HL-60/S4 (cell line): ENCODE data around the gene GIMAP5.

Experiments
- in situ Hi-C: fragments of 300-500 bp; cut with MboI; formaldehyde crosslinking; loops from 2 replicates; pipeline ENCODE4 v1.14.3; 2022; ENCODE audit warnings: low sequenced_read_pairs

GIMAP5 gene

DNA sequence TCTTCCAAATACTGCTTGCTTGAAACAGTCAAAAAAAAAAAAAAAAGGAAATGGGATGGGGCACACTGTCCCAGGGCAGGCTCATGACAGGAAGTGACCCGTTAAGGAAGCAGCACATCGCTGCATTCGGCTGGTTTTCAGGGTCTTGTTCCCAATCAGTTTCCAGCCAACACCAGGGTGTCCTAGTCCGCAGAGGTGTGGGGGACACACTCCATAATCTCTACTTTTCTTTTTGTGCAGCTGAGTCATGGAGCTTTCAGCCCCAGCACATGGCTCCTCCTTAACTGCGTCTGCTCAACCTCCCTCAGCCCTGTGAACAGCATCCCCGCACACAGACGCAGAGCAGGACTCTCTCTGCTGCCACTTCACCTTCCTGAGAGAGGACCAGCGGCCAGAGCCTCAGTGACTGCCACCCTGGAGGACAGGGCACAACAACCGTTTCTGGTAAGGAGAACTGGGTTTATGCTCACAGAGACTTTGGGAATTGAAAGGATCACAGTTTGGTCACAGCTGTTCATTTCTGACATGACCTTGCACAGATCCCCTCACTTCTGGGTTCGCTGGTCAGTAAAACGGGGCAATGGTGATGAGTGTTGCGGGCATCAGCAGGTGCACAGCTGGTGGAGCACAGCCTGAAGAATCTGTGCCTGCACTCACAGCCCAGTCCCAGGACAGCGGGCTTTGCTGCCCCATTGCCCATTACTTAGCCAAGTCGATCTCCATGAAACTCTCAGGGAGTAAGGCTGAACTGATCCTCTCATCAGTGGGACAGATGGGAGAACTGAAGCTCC, at the start of gene GIMAP5:
TSS of gene GIMAP5 (plus strand) at position 154 of the 791 bp plus-strand sequence. CDS start 3,467 bp downstream, outside the sequence.
- in situ Hi-C loops = no loop called here

DNA sequence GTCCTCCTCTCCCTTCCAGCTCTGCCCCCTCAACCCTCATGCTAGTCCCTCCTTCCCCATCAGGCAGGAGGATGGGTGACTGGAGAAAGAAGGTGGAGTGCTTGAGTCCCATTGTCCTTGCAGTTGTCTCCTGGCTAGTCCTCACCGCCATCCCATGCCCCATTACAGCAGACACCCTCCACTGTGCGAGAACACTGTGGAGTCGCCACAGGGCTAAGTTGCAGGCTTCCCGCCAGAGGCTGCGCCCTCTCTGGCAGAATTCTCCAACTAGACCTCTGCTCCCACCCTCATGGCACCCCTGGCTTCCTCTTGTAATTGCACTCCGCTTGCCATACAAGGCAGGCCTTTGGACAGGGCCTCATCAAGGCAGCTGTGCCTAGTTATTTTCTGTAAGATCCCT, 48.6 kb upstream of the GIMAP5 start:
- in situ Hi-C loops = no loop called here

DNA sequence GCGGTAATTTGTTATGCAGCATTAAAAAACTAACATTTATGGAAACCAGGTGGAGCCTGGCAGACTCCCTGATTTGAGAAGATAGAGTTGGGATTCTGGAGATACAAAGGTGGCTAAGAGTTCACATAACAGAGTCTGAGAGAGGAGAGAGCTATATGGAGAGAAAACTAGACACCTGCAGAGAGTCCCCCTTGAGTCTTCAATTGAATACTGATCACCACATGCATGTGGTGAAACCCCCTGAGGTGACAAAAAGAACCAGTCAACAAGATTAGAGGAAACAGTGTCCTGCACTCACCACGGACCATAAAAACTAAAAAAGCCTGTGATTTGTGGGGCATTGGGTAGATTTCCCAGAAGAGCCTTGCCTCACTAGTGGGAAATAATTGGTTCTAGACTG, 41.6 kb upstream of the GIMAP5 start:
- in situ Hi-C loops = no loop called here

DNA sequence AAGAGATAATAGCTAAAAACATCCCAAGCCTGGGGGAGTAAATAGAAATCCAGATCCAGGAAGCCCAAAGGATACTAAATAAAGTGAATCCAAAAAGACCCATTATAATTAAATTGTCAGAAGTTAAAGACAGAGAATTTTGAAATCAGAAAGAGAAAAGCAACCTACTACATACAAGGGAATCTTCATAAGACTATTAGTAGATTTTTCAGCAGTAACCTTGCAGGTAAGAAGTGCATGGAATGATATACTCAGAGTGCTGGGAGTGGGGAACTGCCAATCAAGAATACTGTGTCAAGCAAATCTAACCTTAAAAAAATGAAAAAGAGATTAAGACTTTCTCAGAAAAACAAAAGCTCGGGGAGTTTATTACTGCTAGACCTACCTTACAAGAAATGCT, 34.0 kb upstream of the GIMAP5 start:
- in situ Hi-C loops = no loop called here

DNA sequence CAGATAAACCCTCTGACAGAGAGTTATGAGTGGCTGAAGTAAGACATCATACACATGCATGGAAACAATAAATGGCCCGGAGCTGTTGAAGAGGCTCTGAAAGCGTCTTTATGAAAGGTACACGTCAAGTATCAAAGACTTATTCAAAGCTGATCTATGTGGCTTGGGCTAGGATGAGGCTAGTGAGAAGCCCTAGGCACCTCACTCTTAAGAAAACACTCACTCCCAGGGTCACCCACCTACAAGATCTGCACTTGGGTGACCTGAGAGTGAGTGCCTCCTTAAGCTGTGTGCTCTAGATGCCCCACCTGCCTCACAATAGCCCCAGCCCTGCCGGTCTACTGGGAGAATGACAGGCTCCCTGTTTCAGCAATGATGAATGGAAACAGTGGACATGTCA, 21.9 kb upstream of the GIMAP5 start:
- in situ Hi-C loops = no loop called here

DNA sequence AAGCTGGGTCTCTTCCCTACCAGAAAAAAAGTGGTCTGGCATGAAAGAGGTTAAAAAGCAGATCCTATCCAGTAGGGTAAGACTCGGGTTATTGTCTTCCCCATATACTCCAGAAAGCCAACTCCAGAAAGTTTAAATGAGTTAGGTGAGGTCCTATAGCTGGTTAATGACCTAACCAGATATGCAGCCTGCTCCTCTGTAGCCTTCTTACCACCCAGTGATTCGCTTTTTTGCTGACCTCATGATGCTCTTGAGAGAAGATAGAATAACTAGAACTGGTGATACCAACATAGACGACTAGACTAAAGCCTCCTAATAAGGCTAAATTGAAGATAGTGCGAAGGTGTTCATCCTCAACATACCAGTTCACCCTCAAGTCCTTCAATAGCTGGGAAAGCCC, 21.5 kb upstream of the GIMAP5 start:
- in situ Hi-C loops = no loop called here

DNA sequence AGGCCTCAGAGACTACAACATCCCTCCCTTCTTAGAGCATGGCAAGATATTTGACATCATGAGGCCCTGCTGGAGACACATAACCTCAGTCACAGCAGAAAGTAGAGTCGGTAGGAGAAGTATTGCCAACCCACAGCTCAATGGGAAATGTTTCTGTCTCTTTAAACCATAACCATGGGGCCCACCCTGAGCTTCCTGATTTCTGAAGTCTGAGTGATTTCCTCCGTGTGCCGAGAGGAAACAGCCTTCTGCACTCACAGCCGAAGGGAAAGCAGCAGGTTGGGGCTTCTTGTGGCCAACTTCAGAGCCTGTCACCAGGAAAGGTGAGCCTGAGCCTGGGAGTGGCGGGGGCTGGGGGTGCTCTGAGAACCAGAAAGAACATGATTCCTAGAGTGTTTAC, 20.9 kb upstream of the GIMAP5 start, which contains the start of gene GIMAP1:
TSS of gene GIMAP1 (plus strand) at position 246 of the 400 bp plus-strand sequence. CDS start 2,435 bp downstream, outside the sequence.
- in situ Hi-C loops = no loop called here

DNA sequence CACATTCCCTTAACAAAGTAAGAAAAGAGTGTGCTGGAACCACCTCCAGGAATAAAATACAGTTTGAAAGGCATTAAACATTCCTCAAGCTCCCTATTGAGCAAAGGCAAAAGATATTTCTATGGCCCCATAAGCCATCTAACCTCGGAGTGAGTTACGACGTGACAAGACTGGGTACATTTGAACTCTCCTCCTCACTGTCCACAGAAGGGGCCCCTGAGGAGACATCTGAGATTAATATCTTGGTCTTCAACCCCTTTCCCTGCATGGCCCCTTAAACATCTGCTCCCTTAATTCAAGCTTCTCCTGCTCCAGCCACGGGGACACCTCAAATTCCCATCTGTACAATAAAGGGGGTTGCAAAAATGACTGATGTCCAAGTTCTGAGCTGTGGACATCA, 20.3 kb upstream of the GIMAP5 start:
- in situ Hi-C loops = no loop called here

DNA sequence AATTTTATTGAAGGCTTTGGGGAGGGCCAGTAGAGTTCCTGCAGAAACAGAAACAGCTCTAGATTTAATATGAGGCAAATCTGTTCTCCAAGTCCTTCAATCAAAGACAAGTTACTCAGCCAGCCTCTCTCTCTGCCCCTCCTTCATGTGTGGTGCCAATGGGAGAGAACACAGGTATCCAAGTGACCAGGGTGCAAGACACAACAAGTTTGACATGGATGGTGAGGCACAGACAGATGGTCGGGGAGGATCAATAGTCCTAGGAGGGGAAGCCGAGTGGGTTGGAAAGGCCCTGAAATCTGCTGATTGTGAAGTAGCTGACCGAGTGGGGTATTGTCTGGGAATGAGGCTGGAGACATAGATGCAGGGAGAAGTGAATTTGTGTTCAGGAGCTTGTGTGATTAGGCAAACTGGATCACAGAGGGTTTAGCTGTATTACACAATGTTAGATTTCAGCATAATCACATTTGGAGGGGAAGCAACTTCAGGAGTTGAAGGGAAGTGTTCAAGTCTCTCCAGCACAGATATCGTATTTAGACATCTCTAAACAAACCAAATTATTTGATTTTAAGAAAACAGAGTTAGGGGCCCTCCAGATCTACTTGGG, 19.3 kb upstream of the GIMAP5 start:
- in situ Hi-C loops = no loop called here

DNA sequence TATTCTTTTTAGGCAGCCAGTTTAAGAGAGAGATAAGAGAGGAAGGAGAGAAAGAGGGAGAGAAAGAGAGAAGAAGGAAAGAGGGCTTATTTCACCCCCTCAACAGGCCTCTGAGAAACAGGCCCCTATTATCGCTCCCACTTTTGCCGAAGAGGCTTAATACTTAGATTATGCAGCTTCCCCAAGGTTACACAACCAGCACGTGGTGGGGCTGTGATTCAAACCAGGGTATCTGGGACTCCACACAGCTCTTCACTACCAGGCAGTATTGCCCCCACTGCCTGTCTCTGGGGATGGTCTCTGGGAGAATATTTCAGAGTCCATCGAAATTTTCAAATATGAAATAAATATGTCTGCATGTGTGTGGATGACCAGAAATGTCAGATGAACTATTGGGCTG, 17.8 kb upstream of the GIMAP5 start:
- in situ Hi-C loops = no loop called here

DNA sequence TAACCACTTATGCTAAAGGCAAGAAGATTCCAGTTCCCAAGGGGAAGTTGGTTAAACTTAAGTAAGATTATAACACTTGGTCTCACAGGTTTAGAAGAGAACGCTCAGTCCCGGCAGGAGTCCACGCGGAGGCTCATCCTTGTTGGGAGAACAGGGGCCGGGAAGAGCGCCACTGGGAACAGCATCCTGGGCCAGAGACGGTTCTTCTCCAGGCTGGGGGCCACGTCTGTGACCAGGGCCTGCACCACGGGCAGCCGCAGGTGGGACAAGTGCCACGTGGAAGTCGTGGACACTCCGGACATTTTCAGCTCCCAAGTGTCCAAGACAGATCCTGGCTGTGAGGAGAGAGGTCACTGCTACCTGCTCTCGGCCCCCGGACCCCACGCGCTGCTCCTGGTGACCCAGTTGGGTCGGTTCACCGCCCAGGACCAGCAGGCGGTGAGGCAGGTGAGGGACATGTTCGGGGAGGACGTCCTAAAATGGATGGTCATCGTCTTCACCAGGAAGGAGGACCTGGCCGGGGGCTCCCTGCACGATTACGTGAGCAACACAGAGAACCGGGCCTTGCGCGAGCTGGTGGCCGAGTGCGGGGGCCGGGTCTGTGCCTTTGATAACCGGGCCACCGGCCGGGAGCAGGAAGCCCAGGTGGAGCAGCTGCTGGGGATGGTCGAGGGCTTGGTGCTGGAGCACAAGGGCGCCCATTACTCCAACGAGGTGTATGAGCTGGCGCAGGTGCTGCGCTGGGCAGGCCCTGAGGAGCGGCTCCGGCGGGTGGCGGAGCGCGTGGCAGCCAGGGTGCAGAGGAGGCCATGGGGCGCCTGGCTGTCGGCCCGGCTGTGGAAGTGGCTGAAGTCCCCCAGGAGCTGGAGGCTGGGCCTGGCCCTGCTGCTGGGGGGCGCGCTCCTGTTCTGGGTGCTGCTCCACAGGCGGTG, 17.0 kb upstream of the GIMAP5 start:
- in situ Hi-C loops = no loop called here

DNA sequence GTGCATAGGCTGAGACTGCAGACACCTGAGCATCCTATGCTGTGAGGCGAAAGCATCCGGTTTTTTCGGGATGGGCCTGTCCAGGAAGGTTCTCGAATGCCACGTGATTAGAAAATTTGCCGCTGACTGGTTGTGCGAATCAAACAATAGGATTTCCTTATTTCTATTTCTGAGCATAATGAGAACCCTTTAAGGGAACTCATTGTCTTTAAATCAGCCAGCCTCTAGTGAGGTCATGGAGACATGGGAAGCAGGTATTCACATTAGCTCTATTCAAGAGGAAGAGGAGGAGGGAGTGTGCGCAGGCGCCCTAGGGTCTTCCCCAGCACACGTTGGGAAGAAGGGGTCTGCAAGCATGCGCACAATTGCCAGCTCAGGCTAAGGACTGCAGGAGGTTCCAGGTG, 15.2 kb upstream of the GIMAP5 start:
- in situ Hi-C loops = no loop called here

DNA sequence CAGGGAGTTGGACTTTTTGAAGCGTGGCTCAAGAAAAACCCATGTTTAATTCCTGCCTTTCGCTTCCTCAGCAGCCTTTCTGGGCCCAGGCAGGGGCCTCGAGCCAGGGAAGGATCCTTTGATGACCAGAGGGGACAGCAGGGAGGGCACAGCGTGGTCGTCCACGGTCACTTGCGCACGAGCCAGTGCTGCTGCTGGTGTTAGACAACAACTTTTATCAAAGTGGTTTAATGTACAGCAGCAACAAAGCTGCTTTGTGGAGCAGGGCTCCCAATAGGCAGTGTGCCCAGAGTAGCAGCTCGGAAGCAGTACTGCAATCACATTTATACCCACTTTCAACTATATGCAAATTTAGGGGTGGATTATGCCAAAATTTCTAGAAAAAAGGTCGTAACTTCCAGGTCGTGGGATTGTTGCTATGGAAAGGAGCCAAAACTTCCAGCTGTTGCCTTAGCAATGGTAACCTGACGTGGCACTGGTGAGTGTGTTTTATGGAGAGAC, 14.7 kb upstream of the GIMAP5 start:
- in situ Hi-C loops = no loop called here

DNA sequence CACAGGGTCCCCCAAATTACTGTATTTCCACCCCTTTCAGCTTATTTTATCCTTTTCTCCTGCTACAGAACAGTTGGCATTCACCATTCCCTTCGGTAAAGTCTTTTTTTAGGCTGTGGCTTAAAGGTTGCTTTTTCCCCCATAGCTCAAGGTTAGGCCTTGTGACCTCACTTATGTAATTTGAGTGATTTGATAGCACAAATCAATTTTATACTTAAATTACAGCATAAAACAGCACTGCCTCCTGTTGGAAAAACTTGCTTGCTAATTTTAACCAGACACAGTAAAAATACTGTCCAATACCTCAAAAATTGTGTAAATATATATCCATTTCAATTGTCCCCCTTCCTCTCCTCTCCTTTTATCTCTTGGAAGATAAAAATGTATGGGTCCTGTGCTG, 13.8 kb upstream of the GIMAP5 start:
- in situ Hi-C loops = no loop called here

DNA sequence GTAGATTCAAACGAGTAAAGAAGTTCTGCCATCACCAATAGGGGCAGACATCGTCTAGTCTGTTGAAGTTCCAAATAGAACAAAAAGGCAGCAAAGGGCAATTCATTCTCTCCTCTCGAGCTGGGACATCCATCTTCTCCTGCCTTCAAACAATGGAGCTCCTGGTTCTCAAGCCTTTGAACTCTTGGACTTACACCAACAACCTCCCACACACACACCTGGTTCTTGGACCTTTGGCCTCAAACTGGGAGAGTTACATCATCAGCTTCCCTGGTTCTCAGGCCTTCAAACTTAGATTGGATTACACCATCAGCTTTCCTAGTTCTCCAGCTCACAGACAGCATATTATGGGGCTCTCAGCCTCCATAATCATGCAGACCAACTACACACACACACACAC, 9.8 kb upstream of the GIMAP5 start:
- in situ Hi-C loops = no loop called here

DNA sequence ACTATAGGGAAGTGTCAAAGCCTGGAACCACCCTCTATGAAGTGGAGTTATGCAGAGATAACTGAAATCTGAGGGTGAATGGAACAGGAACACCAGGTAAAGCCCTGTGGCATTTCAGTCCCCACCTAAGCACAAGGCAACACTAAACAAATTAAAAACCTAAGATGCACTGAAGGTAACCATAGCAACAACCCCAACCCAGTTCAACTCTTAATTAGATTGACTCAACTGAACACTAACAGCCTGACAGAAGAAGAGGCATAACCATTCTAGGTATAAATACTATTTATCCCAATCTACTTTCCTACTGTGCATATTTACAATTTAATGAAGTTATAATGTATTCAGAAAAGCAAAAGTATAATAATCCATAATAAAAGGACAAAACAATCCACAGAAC, 9.2 kb upstream of the GIMAP5 start:
- in situ Hi-C loops = no loop called here

DNA sequence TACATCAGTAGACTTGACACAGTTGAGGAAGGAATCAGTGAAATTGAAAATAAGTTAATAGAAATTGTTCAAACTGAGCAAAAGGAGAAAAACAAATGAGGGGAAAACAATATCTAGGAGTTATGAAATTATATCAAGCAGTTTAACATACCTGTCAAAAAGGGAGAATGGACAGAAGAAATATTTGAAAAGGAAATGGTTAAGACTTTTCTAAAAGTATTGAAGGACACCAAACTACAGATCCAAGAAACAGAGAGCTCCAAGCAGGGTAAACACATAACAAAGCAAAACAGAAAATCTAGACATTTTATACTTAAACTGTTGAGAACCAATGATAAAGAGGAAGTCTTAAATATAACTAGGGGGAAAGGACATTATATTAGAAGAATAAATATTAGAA, 8.6 kb upstream of the GIMAP5 start:
- in situ Hi-C loops = no loop called here

DNA sequence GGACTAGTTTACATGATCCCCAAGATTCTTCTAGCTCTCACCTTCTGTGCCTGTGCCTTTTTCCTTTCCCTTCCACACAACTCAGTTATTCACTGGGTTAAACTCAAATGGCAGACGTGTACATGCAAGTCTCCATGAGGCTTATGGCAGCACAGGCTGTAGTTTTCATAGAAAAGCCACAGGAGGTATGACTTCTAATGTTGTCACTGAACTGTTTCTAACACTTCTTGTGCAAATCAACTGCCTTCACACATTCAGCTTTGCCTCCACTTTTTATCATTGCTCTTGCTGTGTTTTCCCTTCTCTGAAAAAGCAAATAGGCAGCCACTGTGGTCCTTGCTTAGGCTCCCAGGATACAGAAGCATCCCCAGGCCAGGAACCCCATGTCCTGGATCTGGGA, 5.3 kb upstream of the GIMAP5 start:
- in situ Hi-C loops = no loop called here

DNA sequence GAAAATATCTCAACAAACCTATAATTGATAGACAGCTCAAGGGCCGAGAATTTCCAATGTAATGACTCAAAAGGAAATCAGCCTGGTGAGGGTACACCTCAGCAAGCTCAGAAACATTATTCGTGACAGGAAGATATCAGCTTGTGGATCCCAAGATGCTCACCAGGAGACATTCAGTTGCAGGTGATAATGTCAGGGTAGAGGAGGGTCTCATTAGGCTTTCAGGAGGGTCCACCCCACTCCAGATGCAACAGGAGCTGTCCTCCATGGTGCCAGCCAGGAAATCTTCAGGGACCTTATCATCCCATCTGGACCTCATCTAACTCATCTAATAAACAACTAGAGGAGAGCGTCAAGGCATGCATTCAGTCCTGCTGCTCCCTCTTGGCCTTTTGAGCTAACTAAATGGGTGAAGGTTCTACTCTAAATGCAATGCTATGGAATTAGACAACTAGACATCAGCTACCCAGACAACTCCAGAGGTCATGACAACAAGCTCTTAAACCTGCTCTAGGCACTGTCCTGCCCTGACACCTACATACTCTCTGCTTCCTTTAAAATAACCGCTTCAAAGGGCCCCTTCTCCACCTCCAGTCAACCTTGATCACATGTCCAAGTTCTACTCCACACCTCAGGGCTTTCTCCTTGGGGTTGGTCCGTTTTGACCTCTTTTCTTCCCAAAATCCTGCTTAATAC, 4.3 kb upstream of the GIMAP5 start:
- in situ Hi-C loops = no loop called here

DNA sequence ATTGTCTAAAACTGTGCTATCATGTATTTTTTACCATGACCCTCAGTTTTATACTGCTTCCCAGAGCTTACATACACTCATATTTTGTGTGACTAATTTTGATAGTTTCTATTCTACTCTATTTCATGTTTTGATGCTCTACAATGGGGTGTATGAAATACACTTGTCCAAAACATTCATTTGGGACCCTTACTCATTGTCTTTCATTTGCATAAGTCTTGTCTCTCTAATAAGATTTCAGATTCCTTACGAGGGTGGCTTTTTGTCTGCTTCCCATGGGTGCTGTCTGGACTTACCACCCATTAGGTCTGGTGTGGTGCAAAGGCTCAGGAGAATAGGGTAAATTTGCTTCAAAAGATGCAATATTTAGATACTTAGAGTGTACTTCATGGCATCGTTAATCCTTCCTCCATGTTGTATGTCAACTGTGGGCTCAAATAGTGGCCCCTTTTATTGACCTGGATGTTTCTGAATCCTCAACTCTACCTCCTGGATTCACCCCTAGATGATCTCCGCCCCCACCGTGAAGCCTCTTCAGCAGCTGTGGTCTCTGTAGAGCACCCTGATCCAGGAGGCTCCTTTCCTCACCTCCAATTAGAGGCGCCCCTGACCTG, 3.6 kb upstream of the GIMAP5 start:
- in situ Hi-C loops = no loop called here
